ENCODE data around the gene PGAP2.

Gene PGAP2

DNA sequence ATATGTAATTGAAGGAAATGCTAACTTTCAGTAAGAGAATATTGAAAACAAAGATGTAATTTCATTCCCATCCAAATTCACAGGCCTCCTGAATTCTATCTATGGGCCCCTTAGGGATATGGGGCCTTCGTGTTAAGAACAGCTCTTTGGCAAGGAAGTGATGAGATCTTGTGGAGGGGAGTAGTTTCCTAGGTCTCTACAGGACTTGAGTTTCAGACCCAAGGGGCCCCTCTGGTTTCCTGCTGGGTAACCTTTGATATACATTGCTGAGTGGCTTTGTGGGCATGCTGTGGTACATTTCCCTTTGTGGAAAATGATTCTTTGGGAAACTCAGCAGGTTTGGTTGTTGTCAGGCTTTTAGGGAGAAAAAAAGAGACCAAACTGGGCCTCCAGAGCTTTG is 53.3 kb downstream of the PGAP2 start:
- H3K27ac ChIP-seq (ENCODE audit: extremely low read depth, low read depth, low read length) = no peak overlapping the region
- POLR2A ChIA-PET = no interaction called here
- H3K36me3 ChIP-seq (ENCODE audit: control insufficient read depth in 2 of 2, insufficient read depth in 1 of 2, low read length in 2 of 2) = no peaks in the 10 kb centered on the region
- H3K4me3 ChIP-seq (ENCODE audit: low read depth, low read length) = no peak overlapping the region
- peaks cover 4% of the 10 kb centered on the region; the same call in 1 of the 2 replicates for H3K4me1 ChIP-seq (ENCODE audit: control insufficient read depth, insufficient read depth, low read length)
- no peaks in the 10 kb centered on the region for H3K9me3 ChIP-seq (ENCODE audit: control insufficient read depth, insufficient read depth, low read depth, low read length)
- peak; percentile 53 for TF ChIP-seq ZIC2 (tag by site-specific recombination; IDR thresholded peaks at IDR 0.05)
- no peak for TF ChIP-seq ZNF19 (tag by site-specific recombination; IDR thresholded peaks at IDR 0.05; ENCODE audit: low read depth)
- no peak for TF ChIP-seq INSM2 (tag by site-specific recombination; IDR thresholded peaks at IDR 0.05)
- TF ChIP-seq ZFP69B (tag by site-specific recombination; IDR thresholded peaks at IDR 0.05) = no peak
- CTCF ChIA-PET = interaction anchor here (0.6 to 5.0 kb wide), 3 partner anchors 12 to 220 kb away, joined by 5 to 21 read pairs (median 6); no protein-coding TSS in a partner anchor

DNA sequence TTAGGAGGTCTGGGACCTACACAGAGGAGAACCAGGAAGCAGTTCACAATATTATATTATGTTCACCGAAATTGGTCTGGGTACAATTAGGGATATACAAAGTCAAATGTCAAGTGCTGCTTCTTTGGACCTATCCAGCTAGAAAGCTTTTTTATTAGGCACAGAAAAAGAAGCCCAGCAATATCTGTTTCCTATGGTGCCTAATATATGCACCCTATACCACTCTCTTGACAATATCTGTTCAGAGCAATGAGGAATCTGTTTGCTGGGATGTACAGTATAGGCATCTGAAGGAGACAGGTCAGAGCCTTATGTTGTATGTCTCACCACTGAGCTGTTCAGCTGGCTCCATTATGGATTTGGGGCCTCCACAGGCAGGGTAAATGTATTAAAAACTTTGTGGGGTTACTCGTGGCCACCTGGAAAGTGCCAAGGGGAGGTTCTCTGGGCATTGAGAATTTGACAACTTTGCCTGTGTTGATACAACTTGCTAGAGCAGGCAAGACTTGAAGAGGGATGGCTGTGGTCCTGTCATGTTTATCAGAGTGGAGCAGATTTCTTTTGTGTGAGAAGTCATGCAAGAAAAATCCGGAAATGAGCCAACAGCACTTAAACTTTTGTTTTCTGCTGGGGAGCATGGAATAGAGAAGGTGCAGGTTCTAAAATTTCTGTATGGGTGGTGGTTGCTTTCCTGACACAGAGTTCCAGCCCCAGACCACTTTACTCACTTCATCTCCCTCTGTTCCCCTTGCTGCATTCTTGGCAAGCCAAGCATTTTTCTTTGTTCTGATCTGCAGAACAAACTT is 57.2 kb downstream of the PGAP2 start:
- H3K4me3 ChIP-seq (ENCODE audit: low read depth, low read length) = no peak overlapping the region
- ChIA-PET CTCF (interaction anchor here (1.4 to 1.9 kb wide), 2 partner anchors 11 to 17 kb away, joined by 4 to 19 read pairs; partner anchors contain the start of gene STIM1), POLR2A (interaction anchor here (0.5 to 1.5 kb wide), 4 partner anchors 9 to 183 kb away, joined by 3 to 4 read pairs (median 3); partner anchors contain the start of gene RHOG)
- no peaks in the 10 kb centered on the region for H3K36me3 ChIP-seq (ENCODE audit: control insufficient read depth in 2 of 2, insufficient read depth in 1 of 2, low read length in 2 of 2)
- no peak overlapping the region; the same call in 1 of the 2 replicates for H3K27ac ChIP-seq (ENCODE audit: extremely low read depth, low read depth, low read length)
- H3K9me3 ChIP-seq (ENCODE audit: control insufficient read depth, insufficient read depth, low read depth, low read length) = no peaks in the 10 kb centered on the region
- no peak for TF ChIP-seq ZNF423 (tag by site-specific recombination; IDR thresholded peaks at IDR 0.05)
- TF ChIP-seq, protein P1, sequence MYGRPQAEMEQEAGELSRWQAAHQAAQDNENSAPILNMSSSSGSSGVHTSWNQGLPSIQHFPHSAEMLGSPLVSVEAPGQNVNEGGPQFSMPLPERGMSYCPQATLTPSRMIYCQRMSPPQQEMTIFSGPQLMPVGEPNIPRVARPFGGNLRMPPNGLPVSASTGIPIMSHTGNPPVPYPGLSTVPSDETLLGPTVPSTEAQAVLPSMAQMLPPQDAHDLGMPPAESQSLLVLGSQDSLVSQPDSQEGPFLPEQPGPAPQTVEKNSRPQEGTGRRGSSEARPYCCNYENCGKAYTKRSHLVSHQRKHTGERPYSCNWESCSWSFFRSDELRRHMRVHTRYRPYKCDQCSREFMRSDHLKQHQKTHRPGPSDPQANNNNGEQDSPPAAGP (tag by site-specific recombination; IDR thresholded peaks at IDR 0.05) = no peak
- no peak for TF ChIP-seq SCRT2 (tag by site-specific recombination; IDR thresholded peaks at IDR 0.05)
- TF ChIP-seq KLF7 (tag by site-specific recombination; IDR thresholded peaks at IDR 0.05; ENCODE audit: borderline replicate concordance) = no peak
- TF ChIP-seq PRDM1 (tag by site-specific recombination; IDR thresholded peaks at IDR 0.05) = 0 out of 2 replicates have a peak, but pooled peaks have one; percentile 10
- peaks cover 4% of the 10 kb centered on the region; the same call in 1 of the 2 replicates for H3K4me1 ChIP-seq (ENCODE audit: control insufficient read depth, insufficient read depth, low read length)

- no peaks in the 10 kb centered on the region for H3K9me3 ChIP-seq (ENCODE audit: control insufficient read depth, insufficient read depth, low read depth, low read length)
- ChIA-PET CTCF (interaction anchor here (1.2 to 13.3 kb wide), 4 partner anchors 10 to 47 kb away, joined by 4 to 95 read pairs (median 12); partner anchors contain the start of gene STIM1), POLR2A (interaction anchor here (0.8 to 1.5 kb wide), 3 partner anchors 10 to 25 kb away, joined by 3 to 4 read pairs (median 3); partner anchors contain the start of gene RHOG)
- H3K4me3 ChIP-seq (ENCODE audit: low read depth, low read length) = no peak overlapping the region
- peaks cover 4% of the 10 kb centered on the region; the same call in 1 of the 2 replicates for H3K4me1 ChIP-seq (ENCODE audit: control insufficient read depth, insufficient read depth, low read length)
- H3K36me3 ChIP-seq (ENCODE audit: control insufficient read depth in 2 of 2, insufficient read depth in 1 of 2, low read length in 2 of 2) = no peaks in the 10 kb centered on the region
- TF ChIP-seq PRDM1 (tag by site-specific recombination; IDR thresholded peaks at IDR 0.05) = 0 out of 2 replicates have a peak, but pooled peaks have one; percentile 3
- TF ChIP-seq ZNF473 (tag by site-specific recombination; IDR thresholded peaks at IDR 0.05) = no peak
- H3K27ac ChIP-seq (ENCODE audit: extremely low read depth, low read depth, low read length) = no peak overlapping the region
Observed at GRCh38 chr11:3866206-3866605, 57.8 kb downstream of the PGAP2 start.

GRCh38 chr11:3866836-3867208 is 58.5 kb downstream of the PGAP2 start:
- Histone ChIP-seq H3K4me1 (ENCODE audit: control insufficient read depth, insufficient read depth, low read length) (peaks cover 4% of the 10 kb centered on the region; the same call in 1 of the 2 replicates), H3K4me3 (ENCODE audit: low read depth, low read length) (no peak overlapping the region), H3K9me3 (ENCODE audit: control insufficient read depth, insufficient read depth, low read depth, low read length) (no peaks in the 10 kb centered on the region), H3K36me3 (ENCODE audit: control insufficient read depth in 2 of 2, insufficient read depth in 1 of 2, low read length in 2 of 2) (no peaks in the 10 kb centered on the region), H3K27ac (ENCODE audit: extremely low read depth, low read depth, low read length) (no peak overlapping the region)
- CTCF ChIA-PET = interaction anchor here (1.0 to 13.3 kb wide), 5 partner anchors 10 to 48 kb away, joined by 3 to 95 read pairs (median 4); partner anchors contain the start of gene STIM1
- POLR2A ChIA-PET = interaction anchor here (1.2 to 1.6 kb wide), 3 partner anchors 11 to 12 kb away, joined by 4 read pairs; partner anchors contain the start of gene STIM1
- TF ChIP-seq ZNF660 (tag by site-specific recombination; IDR thresholded peaks at IDR 0.05) = no peak
- TF ChIP-seq, protein P2, sequence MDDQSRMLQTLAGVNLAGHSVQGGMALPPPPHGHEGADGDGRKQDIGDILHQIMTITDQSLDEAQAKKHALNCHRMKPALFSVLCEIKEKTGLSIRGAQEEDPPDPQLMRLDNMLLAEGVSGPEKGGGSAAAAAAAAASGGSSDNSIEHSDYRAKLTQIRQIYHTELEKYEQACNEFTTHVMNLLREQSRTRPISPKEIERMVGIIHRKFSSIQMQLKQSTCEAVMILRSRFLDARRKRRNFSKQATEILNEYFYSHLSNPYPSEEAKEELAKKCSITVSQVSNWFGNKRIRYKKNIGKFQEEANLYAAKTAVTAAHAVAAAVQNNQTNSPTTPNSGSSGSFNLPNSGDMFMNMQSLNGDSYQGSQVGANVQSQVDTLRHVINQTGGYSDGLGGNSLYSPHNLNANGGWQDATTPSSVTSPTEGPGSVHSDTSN (CRISPR knock-in tag; IDR thresholded peaks at IDR 0.05) = no peak
- no peak for TF ChIP-seq ZFP69B (tag by site-specific recombination; IDR thresholded peaks at IDR 0.05)
- TF ChIP-seq ZNF157 (tag by site-specific recombination; IDR thresholded peaks at IDR 0.05) = no peak
- TF ChIP-seq PRDM4 (tag by site-specific recombination; IDR thresholded peaks at IDR 0.05) = no peak
- no peak for TF ChIP-seq ZNF530 (tag by site-specific recombination; IDR thresholded peaks at IDR 0.05; ENCODE audit: low read depth)
- no peak for TF ChIP-seq ZNF133 (tag by site-specific recombination; IDR thresholded peaks at IDR 0.05)
